ENCODE measurements around the gene LTBP2. TPM values are rescaled to one million over a fixed set of nuclear protein-coding genes. Genes with fewer than 3 reads are reported as not detected.
"Not testable (repeated sequence)": the region's sequence is repeated elsewhere in the genome, so short reads cannot be mapped to it uniquely, and the experiment has no call there.

Gene LTBP2
- total RNA-seq, 1 donor from 2014 or later = 6.6 TPM

DNA sequence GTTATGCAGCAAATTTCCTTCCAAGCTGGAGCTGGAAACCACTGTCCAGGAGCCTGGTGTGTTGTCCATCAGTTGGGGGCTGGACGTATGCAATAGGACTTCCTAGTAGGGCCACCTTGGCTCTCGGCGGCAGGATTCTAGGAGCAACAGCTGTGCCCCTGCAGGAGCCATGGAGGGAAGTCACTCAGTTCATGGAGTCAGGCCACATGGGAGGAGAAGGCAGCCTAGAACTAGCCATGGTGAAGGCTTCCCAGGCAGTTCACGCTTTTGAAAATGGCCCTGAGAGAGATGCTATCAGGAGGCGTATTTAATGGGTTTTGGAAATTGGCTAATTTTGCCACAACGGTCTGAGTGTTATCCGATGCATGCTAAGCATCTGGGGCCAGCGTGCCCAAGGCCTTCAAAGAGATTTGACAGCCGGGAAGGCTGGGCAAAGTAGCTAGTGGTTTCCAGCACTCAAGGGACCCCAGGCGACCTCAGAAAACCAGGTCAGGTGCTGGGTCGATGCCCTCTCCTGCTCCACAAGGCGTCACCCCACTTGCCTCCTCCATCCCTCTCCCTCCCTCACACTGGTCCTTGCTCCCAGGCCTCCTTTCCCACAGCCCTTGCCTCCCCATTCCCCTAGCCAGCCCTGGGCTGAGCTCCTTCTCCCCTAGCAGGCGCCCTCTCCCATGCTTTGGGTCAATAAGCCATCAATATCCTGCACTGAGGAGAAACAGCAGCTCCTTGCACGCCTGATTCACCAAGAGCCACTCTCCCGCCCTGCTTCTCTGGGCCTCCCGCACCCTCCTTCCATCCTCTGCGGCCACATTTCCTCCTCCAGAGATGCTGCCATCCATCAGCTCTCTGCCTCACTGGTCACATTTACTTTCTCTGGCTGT lies 155.1 kb downstream of the LTBP2 start:
- FAIRE-seq (peak; percentile 40), DNase-seq (ENCODE audit: low read depth) (no peak)
- no peaks in the 10 kb centered on the region for H3K36me3 ChIP-seq (ENCODE audit: control insufficient read depth, insufficient read depth, low read length)
- H3K4me3 ChIP-seq (ENCODE audit: low read depth, low read length) = no peak overlapping the region
- peaks cover 2% of the 10 kb centered on the region for H3K27me3 ChIP-seq (ENCODE audit: control insufficient read depth, insufficient read depth, low read length)
- TF ChIP-seq, protein P1, sequence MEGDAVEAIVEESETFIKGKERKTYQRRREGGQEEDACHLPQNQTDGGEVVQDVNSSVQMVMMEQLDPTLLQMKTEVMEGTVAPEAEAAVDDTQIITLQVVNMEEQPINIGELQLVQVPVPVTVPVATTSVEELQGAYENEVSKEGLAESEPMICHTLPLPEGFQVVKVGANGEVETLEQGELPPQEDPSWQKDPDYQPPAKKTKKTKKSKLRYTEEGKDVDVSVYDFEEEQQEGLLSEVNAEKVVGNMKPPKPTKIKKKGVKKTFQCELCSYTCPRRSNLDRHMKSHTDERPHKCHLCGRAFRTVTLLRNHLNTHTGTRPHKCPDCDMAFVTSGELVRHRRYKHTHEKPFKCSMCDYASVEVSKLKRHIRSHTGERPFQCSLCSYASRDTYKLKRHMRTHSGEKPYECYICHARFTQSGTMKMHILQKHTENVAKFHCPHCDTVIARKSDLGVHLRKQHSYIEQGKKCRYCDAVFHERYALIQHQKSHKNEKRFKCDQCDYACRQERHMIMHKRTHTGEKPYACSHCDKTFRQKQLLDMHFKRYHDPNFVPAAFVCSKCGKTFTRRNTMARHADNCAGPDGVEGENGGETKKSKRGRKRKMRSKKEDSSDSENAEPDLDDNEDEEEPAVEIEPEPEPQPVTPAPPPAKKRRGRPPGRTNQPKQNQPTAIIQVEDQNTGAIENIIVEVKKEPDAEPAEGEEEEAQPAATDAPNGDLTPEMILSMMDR (IDR thresholded peaks at IDR 0.05; ENCODE audit: insufficient read depth, low read length, severe bottlenecking) = no peak

- DNase-seq (ENCODE audit: low read depth); H3K27me3 ChIP-seq (ENCODE audit: control insufficient read depth, insufficient read depth, low read length); H3K4me3 ChIP-seq (ENCODE audit: low read depth, low read length); FAIRE-seq; H3K36me3 ChIP-seq (ENCODE audit: control insufficient read depth, insufficient read depth, low read length): not testable (repeated sequence)
These were observed 157.6 kb downstream of the LTBP2 start for GRCh38 chr14:74454397-74454796.

Other genes with a start within 250 kb of the LTBP2 start
- under 0.01 TPM in 1 of 2 replicates, not detected in the other for gene SYNDIG1L, start 186.0 kb downstream of the LTBP2 start, total RNA-seq
- gene NPC2, start 118.9 kb downstream of the LTBP2 start, total RNA-seq = 154 and 191 TPM in 2 replicates
- gene ISCA2, start 118.5 kb downstream of the LTBP2 start, total RNA-seq = 8.6 and 11.3 TPM in 2 replicates
- 16.6 and 19.6 TPM in 2 replicates for gene AREL1, start 100.8 kb upstream of the LTBP2 start, total RNA-seq
- 34.2 and 39.0 TPM in 2 replicates for gene FCF1, start 100.9 kb upstream of the LTBP2 start, total RNA-seq
- 17.4 and 19.6 TPM in 2 replicates for gene YLPM1, start 151.1 kb upstream of the LTBP2 start, total RNA-seq

Data from bronchial epithelial cell (primary cell).